HG03066 (cell line): ENCODE data around the gene RTN4RL2.

Experiments
- ATAC-seq: cut with Tn5 transposase; IDR thresholded peaks from one replicate; pipeline ENCODE4 v1.9.1; 2021; ENCODE audit warnings: low read depth; ENCODE audit not compliant: unreplicated experiment

RTN4RL2 gene

GRCh38 chr11:57460022-57460757 is at the start of gene RTN4RL2:
RTN4RL2 (plus strand) TSS chr11:57460528; CDS start chr11:57460866, 338 bp downstream.
- no peak for ATAC-seq

- ATAC-seq: no peak
These were observed 46.6 kb upstream of the RTN4RL2 start for GRCh38 chr11:57413681-57414080.

- no peak for ATAC-seq
These were observed 45.6 kb upstream of the RTN4RL2 start for GRCh38 chr11:57414612-57415212.

- ATAC-seq: no peak
These were observed 43.9 kb upstream of the RTN4RL2 start for GRCh38 chr11:57416436-57416835.

GRCh38 chr11:57417056-57417455 is 43.3 kb upstream of the RTN4RL2 start:
- ATAC-seq: no peak

GRCh38 chr11:57418131-57418530 is 42.2 kb upstream of the RTN4RL2 start:
- ATAC-seq: no peak

GRCh38 chr11:57419146-57419545 is 41.2 kb upstream of the RTN4RL2 start:
- ATAC-seq: no peak

GRCh38 chr11:57421066-57421465 is 39.3 kb upstream of the RTN4RL2 start:
- ATAC-seq: no peak

GRCh38 chr11:57421805-57422204 is 38.5 kb upstream of the RTN4RL2 start:
- ATAC-seq: no peak

- no peak for ATAC-seq
These were observed 37.7 kb upstream of the RTN4RL2 start for GRCh38 chr11:57422669-57423068.

- ATAC-seq: no peak
These were observed 36.1 kb upstream of the RTN4RL2 start for GRCh38 chr11:57424137-57424791.

GRCh38 chr11:57424792-57425564 is 35.4 kb upstream of the RTN4RL2 start:
- peak; percentile 85 for ATAC-seq

- ATAC-seq: no peak
These were observed 34.5 kb upstream of the RTN4RL2 start for GRCh38 chr11:57425565-57426438.

- ATAC-seq: no peak
These were observed 33.8 kb upstream of the RTN4RL2 start for GRCh38 chr11:57426439-57426928.

- ATAC-seq: peak; percentile 59
These were observed 33.2 kb upstream of the RTN4RL2 start, which contains the start of gene SLC43A3 for GRCh38 chr11:57426929-57427726. SLC43A3 (minus strand) TSS chr11:57427121; CDS start chr11:57426172, 949 bp downstream.

- no peak for ATAC-seq
These were observed 32.6 kb upstream of the RTN4RL2 start for GRCh38 chr11:57427727-57428082.

GRCh38 chr11:57428643-57429042 is 31.7 kb upstream of the RTN4RL2 start:
- no peak for ATAC-seq

GRCh38 chr11:57429946-57430345 is 30.4 kb upstream of the RTN4RL2 start:
- no peak for ATAC-seq

- no peak for ATAC-seq
These were observed 29.4 kb upstream of the RTN4RL2 start for GRCh38 chr11:57430952-57431351.
